Measurements from ENCODE around the gene REXO4. TPM values are rescaled to one million over a fixed set of nuclear protein-coding genes. Genes with fewer than 3 reads are reported as not detected.

Gene REXO4
- total RNA-seq, 4 donors from 2014 or later, result 12.1 to 21.9 (median 16.0) TPM

- Histone ChIP-seq H3K27me3 (peaks cover 28% of the 10 kb centered on the region), H3K4me1 (peaks cover 4 to 21% (median 15%) of the 10 kb centered on the region in 4 donors)
Observed at GRCh38 chr9:133425049-133425632, 7.3 kb upstream of the REXO4 start.

GRCh38 chr9:133424187-133424586 is 6.4 kb upstream of the REXO4 start:
- in situ Hi-C loops (cut with MboI; ENCODE audit: low pct_ligation_motif_present in 1 of 4, low pct_unique_long_range_greater_than_20kb in 1 of 4, low sequenced_read_pairs in 3 of 4) (no loop called here), intact Hi-C loops (cut with DNase I; ENCODE audit: low total_unique reads) (no loop called here)
- H3K27me3 ChIP-seq, result peaks cover 21% of the 10 kb centered on the region
- no peak overlapping the region for H3K4me3 ChIP-seq
- WGBS, 2 donors (ENCODE audit: low coverage in 1 of 2), result 95 to 100% methylated on average over 2 to 12 of the region's 12 CpGs
- H3K9me3 ChIP-seq, result no peaks in the 10 kb centered on the region
- no peaks in the 10 kb centered on the region for H3K36me3 ChIP-seq
- no peak overlapping the region for H3K27ac ChIP-seq
- no peak for DNase-seq
- TF ChIP-seq POLR2AphosphoS5 (IDR thresholded peaks at IDR 0.05), result no peak
- TF ChIP-seq EP300 (IDR thresholded peaks at IDR 0.05; ENCODE audit: low read depth), result no peak
- TF ChIP-seq POLR2A (IDR thresholded peaks at IDR 0.05), result no peak
- TF ChIP-seq CTCF (IDR thresholded peaks at IDR 0.05), result no peak
- peaks cover 4 to 29% (median 17%) of the 10 kb centered on the region in 4 donors for H3K4me1 ChIP-seq

More at GRCh38 chr9:133425049-133425632, 7.3 kb upstream of the REXO4 start:
- DNase-seq, result no peak
- in situ Hi-C loops (cut with MboI; ENCODE audit: low pct_ligation_motif_present in 1 of 4, low pct_unique_long_range_greater_than_20kb in 1 of 4, low sequenced_read_pairs in 3 of 4), result no loop called here
- WGBS, 2 donors (ENCODE audit: low coverage in 1 of 2), result 70 to 91% methylated on average over 2 to 22 of the region's 22 CpGs
- no peak overlapping the region for H3K27ac ChIP-seq
- intact Hi-C loops (cut with DNase I; ENCODE audit: low total_unique reads), result no loop called here
- no peaks in the 10 kb centered on the region for H3K9me3 ChIP-seq
- no peak overlapping the region for H3K4me3 ChIP-seq
- TF ChIP-seq POLR2AphosphoS5 (IDR thresholded peaks at IDR 0.05) (no peak), POLR2A (IDR thresholded peaks at IDR 0.05) (no peak), EP300 (IDR thresholded peaks at IDR 0.05; ENCODE audit: low read depth) (no peak), CTCF (IDR thresholded peaks at IDR 0.05) (no peak)
- no peaks in the 10 kb centered on the region for H3K36me3 ChIP-seq

- 67% methylated on average over 3 of the region's 3 CpGs; no CpG with 5 or more reads in 1 of the 2 donors for WGBS, 2 donors (ENCODE audit: low coverage in 1 of 2)
- no peak for DNase-seq
Observed at GRCh38 chr9:133423216-133423615, 5.4 kb upstream of the REXO4 start.

More at GRCh38 chr9:133423216-133423615, 5.4 kb upstream of the REXO4 start:
- intact Hi-C loops (cut with DNase I; ENCODE audit: low total_unique reads) (no loop called here), in situ Hi-C loops (cut with MboI; ENCODE audit: low pct_ligation_motif_present in 1 of 4, low pct_unique_long_range_greater_than_20kb in 1 of 4, low sequenced_read_pairs in 3 of 4) (no loop called here)
- Histone ChIP-seq H3K36me3 (no peaks in the 10 kb centered on the region), H3K4me3 (no peak overlapping the region), H3K27ac (no peak overlapping the region), H3K27me3 (peaks cover 14% of the 10 kb centered on the region), H3K9me3 (no peaks in the 10 kb centered on the region), H3K4me1 (peaks cover 3 to 21% (median 13%) of the 10 kb centered on the region in 4 donors)
- TF ChIP-seq POLR2AphosphoS5 (IDR thresholded peaks at IDR 0.05) (no peak), CTCF (IDR thresholded peaks at IDR 0.05) (no peak), POLR2A (IDR thresholded peaks at IDR 0.05) (no peak), EP300 (IDR thresholded peaks at IDR 0.05; ENCODE audit: low read depth) (no peak)

Measured in transverse colon (tissue), 4 donors.